NCI-H2107 treated with DMSO at 0.1 percent for 48 hours (cell line): ENCODE results near the gene DROSHA.
A peak's percentile ranks its signal among the peaks of the same experiment; 100 is the strongest.
"Not testable (repeated sequence)": the region's sequence is repeated elsewhere in the genome, so short reads cannot be mapped to it uniquely, and the experiment has no call there.

Experiments
- DNase-seq: peaks from one replicate; lab custom pipeline; 2025; ENCODE audit not compliant: unreplicated experiment; lab: John Stamatoyannopoulos, UW

Gene DROSHA

DNA sequence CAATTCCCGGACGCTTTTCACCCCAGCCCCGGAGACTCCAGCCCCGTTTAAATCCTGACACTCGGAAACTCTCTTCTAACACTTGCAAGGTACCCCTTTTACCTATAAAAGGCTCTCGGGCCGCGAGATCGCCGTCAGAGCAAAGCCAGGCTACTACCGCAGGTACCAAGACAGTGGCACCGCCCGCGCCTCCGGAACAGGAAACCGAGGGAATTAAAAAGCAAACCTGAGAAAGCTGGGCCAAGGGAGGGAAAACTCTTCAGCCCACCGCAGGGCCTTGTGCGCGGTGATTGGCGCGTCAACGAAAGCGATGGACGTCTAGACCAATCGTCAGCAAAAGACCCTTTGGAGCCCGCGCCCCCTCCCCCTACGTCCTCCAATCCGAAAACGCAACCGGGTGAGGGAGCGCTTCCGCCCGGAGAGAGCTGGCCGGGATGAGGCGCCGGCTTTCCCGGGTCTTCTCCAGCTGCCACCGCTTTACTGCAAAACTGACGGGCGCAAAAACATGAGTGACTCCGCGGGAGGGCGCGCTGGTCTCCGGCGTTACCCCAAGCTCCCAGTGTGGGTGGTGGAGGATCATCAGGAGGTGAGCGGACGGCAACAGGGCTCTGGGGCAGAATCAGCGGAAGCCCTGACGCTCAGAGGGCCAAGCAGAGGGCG lies at the start of gene DROSHA, which contains the start of gene C5orf22:
TSS of gene DROSHA (minus strand) at position 206 of the 660 bp plus-strand sequence. CDS start 3,034 bp downstream, outside the sequence.
TSS of gene C5orf22 (plus strand) at position 414 of the 660 bp plus-strand sequence. CDS start at position 506, 92 bp downstream.
- DNase-seq: peak; percentile 95

DNA sequence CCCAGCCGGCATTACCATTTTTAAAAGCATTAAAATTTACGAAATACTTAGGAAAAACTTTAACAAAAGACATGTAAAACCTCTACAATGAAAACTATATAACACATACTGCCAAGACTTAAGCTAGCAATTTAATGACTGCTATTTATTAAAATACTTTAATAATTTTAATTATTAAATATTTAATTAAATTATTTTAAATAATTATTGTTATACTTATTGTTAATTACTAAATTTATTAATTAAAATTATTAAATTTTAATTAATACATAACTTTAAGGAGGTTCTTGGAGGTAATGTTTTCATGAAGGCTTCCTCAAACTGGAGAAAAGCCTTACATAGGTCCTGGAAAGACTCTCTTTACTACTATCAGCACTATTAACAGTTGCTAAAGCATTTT lies 47.7 kb upstream of the DROSHA start:
- DNase-seq: no peak

- no peak for DNase-seq
Observed at GRCh38 chr5:31577438-31577837, 45.5 kb upstream of the DROSHA start.

GRCh38 chr5:31574772-31575171 lies 42.9 kb upstream of the DROSHA start:
- DNase-seq: no peak

- no peak for DNase-seq
Observed at GRCh38 chr5:31573494-31574142, 41.7 kb upstream of the DROSHA start.

- no peak for DNase-seq
Observed at GRCh38 chr5:31569068-31569467, 37.2 kb upstream of the DROSHA start.

DNA sequence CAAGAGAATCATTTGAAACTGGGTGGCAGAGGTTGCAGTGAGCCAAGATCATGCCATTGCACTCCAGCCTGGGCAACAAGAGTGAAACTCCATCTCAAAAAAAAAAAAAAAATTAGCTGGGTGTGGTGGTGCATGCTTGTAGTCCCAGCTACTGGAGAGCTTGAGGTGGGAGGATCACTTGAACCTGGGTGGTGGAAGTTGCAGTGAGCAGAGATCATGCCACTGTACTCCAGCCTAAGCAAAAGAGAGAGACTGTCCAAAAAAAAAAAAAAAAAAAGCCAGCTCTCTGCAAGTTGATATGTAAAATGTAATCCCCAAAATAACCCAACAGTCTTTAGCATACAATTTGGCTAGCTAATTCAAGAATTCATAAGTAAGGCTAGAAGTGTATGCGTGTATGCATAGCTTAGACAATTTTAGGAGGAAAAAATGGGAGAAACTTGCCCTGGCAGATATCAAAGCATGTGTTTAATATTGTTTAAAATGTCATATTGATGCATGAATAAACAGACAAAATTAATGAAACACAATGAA lies 36.5 kb upstream of the DROSHA start:
- DNase-seq: no peak

GRCh38 chr5:31566362-31566761 lies 34.5 kb upstream of the DROSHA start:
- not testable (repeated sequence) for DNase-seq

DNA sequence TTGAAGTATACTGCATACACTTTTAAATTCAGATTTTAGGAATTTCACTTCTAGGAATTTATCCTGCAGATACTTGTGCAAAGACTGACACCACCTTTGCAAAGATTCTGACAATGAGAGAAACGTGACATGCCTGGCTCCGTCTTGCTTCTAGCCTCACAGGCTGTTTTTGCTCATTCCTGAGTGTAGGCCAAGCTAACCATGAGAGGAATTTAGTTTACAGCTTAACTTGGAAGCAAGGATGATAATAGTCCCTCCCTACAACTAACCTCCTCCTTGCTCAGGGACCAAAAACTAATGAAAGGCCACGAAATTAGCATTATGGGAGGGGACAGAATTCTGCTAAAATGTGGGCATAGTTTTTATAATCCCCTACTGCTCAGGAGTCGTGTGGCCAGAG lies 31.3 kb upstream of the DROSHA start:
- no peak for DNase-seq

- DNase-seq: no peak
Observed at GRCh38 chr5:31561946-31562345, 30.1 kb upstream of the DROSHA start.

DNA sequence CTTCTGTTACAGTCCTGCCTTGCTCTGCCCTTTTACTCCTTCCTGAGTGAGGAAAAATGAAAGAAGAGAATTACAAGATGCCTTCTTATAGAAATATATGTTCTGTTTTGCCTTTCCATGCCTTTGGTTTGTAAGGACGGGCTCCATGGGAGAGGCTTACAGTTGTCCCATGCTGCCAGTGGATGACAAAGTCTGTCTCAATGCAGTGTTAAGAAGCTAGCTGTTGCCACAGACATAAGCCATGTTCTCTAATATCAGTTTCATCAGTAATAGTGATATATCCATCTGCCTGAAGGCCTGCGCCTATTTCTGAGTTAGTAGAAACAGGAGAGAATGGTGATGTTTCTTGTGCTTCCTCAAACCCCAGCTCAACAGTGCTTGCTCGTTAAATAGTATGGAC lies 28.0 kb upstream of the DROSHA start:
- DNase-seq: no peak

DNA sequence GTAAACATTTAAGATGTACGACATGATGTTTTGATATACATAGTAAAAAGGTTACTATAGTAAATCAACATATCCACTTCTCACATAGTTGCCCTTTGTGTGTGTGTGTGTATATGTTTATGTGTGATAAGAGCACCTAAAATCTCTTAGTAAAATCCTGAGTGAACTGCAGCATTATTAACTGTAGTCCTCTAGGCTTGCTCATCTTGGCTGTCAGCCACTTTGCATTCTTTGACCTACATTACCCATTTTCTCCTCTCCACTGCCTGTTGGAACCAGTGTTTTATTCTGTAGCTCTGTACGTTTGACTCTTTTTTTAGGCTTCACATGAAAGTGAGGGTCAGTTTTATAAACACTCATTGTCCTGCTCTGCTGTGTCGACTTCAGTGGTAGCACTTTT lies 24.6 kb upstream of the DROSHA start:
- DNase-seq: no peak

DNA sequence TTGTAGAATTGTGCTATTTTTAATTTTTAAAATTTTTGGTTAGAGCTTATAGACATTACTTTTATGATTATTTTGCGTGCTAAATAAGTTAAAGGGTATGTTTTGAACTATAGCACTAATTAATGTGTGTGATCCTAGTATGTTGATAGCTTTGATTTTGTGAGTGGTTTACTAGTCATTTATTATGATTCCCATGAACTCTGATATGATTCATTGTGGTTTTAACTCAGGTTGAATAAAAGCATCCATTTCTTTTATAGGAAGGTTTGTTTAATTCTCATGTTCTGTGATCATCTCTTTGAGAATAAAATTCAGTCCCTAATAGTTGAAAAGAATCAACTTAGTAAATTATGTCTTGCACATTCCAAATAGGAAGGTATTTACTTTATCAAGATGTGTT lies 22.7 kb upstream of the DROSHA start:
- no peak for DNase-seq

- DNase-seq: no peak
Observed at GRCh38 chr5:31553863-31554262, 22.0 kb upstream of the DROSHA start.

DNA sequence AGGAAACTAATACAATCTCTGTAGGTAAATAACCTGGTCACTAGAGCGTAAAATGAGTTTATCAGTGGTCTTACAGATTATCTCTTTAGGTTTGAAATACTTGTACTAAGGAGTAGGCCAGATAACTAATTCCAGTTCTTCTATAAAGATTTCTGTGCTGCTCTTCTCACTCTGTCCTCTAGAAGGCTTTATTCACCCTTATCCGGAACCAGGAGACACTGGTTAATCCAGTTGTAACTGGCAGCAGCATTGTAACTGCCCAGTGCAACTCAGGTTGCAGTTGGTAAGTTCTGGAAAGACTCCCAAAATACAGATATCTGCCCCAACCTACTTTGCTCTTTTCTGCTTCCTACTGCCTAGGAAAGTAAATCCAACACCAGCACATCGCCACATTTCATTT lies 20.0 kb upstream of the DROSHA start:
- DNase-seq: no peak

DNA sequence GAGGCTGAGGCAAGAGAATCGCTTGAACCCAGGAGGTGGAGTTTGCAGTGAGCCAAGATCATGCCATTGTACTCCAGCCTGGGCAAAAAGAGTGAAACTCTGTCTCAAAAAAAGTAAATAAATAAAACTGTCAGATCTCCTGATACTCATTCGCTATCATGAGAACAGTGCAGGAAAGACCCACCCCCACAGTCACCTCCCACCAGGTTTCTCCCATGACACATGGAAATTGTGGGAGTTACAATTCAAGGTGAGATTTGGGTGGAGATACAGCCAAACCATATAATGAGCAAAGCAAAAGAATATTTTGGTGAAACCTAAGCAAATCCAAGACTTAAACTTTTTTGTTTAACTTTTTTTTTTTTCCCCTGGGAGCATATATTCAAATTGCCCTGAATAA lies 17.2 kb upstream of the DROSHA start:
- DNase-seq: not testable (repeated sequence)

- no peak for DNase-seq
Observed at GRCh38 chr5:31537851-31538250, 6.0 kb upstream of the DROSHA start.

DNA sequence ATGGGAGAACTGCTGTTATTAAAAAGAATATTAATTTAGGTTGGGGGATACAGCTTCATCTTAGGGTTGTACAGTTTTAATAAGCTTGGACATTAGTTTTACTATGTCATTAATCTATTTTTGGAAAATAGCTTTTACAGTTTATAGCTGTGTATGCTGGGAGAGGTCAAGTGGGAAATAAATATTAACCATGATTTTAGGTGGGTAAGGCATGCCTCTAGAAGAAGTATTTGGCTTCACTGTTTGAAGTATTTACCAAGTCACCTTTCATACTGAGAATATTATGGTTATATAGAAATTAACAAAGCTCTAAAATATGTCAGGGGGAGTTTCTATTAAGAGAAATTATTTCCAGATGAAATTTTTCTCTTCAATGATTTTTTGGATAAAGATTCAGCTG lies 5.5 kb upstream of the DROSHA start:
- no peak for DNase-seq

- no peak for DNase-seq
Observed at GRCh38 chr5:31536873-31537272, 5.0 kb upstream of the DROSHA start.

DNA sequence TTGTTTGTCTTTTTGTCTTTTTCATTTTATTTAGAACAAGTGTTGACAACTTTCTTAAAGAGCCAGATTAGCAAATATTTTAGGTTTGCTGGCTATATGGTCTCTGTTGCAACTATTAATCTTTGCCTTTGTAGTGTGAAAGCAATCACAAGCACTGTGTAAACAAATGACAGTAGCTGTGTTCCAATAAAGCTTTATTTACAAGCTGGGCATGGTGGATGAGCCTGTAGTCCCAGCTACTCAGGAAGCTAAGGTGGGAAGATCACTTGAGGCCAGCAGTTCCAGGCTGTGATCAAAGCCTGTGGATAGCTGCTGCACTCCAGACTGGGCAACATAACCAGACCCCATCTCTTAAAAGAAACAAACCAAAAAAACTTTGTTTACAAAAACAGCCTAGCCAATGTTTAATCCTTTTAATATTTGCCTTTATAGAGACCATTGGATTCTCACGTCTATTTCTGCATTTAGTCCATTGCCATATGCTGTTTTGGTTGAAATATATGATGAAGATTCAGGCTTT lies 2.7 kb upstream of the DROSHA start:
- no peak for DNase-seq

GRCh38 chr5:31531543-31531887 lies 378 bp downstream of the DROSHA start:
- DNase-seq: peak; percentile 25

GRCh38 chr5:31530541-31531265 lies 1.2 kb downstream of the DROSHA start:
- DNase-seq: no peak
